Measurements from ENCODE around the gene SLC17A7. TPM values are rescaled to one million over a fixed set of nuclear protein-coding genes. Genes with fewer than 3 reads are reported as not detected.

Gene SLC17A7
- total and polyA plus RNA-seq, 2 donors (not counting 3 experiments of a cell fraction or from before 2014, with no cell fraction given), result 0.07 to 0.13 TPM

DNA sequence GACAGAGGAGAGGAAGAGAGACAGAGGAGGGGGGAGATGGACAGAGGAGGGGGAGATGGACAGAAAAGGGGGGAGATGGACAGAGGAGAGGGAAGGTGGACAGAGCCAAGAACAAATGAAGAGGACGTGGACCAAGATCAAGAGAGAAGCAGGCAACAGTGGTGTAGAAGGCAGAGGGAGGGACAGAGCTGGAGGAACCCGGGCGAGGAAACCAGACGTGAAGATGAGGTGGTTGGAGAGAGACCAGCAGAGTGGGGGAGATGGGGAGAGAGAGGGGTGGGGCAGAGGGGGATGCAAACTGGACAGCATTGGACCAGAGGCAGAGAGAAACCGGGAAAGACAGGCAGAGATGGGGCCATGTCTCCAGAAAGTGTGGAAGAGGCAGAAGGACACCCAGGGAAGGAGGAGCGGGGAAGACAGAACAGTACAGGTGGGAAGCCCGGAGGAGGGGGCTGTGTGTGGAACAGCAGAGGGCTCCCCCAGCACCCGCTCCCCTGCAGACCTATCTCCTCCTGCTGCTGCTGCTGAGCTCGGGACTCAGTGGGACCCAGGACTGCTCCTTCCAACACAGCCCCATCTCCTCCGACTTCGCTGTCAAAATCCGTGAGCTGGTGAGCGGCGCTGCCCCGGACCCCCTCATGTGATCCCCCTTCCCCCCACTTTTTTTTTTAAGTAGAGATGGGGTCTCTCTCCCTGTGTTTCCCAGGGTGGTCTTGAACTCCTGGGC lies 34.0 kb upstream of the SLC17A7 start:
- FAIRE-seq (no peak), DNase-seq (ENCODE audit: low read depth, low spot score) (no peak)
- Histone ChIP-seq H3K4me1 (ENCODE audit: control insufficient read depth, extremely low read depth, insufficient read depth, low read length) (peaks cover 6% of the 10 kb centered on the region), H3K9me1 (replicated peaks; ENCODE audit: control insufficient read depth, extremely low read depth, insufficient read depth, low read length) (no peaks in the 10 kb centered on the region), H3K4me2 (ENCODE audit: insufficient read depth, low read length) (no peak overlapping the region), H3K4me3 (replicated peaks in 1 of 3; ENCODE audit: insufficient read depth in 1 of 3, low read depth in 1 of 3, low read length in 3 of 3) (no peak overlapping the region), H3K36me3 (ENCODE audit: control insufficient read depth in 2 of 2, extremely low read depth in 1 of 2, insufficient read depth in 2 of 2, low read length in 2 of 2) (no peaks in the 10 kb centered on the region), H3K9me3 (replicated peaks; ENCODE audit: control insufficient read depth, insufficient read depth, low read length) (no peaks in the 10 kb centered on the region), H3K9ac (replicated peaks; ENCODE audit: extremely low read depth, insufficient read depth, low read length) (no peak overlapping the region), H4K20me1 (replicated peaks; ENCODE audit: control insufficient read depth, extremely low read depth, insufficient read depth, low read length) (no peaks in the 10 kb centered on the region), H3K27ac (ENCODE audit: insufficient read depth, low read depth, low read length) (no peak overlapping the region), H2AFZ (ENCODE audit: low read depth, low read length) (no peak overlapping the region), H3K27me3 (ENCODE audit: control insufficient read depth in 2 of 2, insufficient read depth in 2 of 2, low read length in 2 of 2) (no peaks in the 10 kb centered on the region), H3K79me2 (ENCODE audit: control insufficient read depth, insufficient read depth, low read length) (no peaks in the 10 kb centered on the region)
- CTCF ChIA-PET, result interaction anchor here (0.6 to 2.2 kb wide), 10 partner anchors 9 to 112 kb away, joined by 3 to 13 read pairs (median 4); partner anchors contain the start of genes DKKL1, PIH1D1 and RPS11
- POLR2A ChIA-PET, result interaction anchor here (1.4 kb wide), 1 partner anchor 14 kb away, joined by 4 read pairs; no protein-coding TSS in a partner anchor
- TF ChIP-seq MAX (IDR thresholded peaks at IDR 0.05; ENCODE audit: insufficient read depth, insufficient read length), result no peak
- TF ChIP-seq JUN (IDR thresholded peaks at IDR 0.05; ENCODE audit: borderline replicate concordance, insufficient read depth, insufficient read length, low read depth), result no peak
- TF ChIP-seq MYC (IDR thresholded peaks at IDR 0.05; ENCODE audit: low read depth, low read length), result no peak
- no peak for TF ChIP-seq POLR2A (IDR thresholded peaks at IDR 0.05; ENCODE audit: low read depth, low read length)
- no peak for TF ChIP-seq GATA2 (IDR thresholded peaks at IDR 0.05; ENCODE audit: insufficient read depth, insufficient read length, low read depth, low read length)
- TF ChIP-seq FOS (IDR thresholded peaks at IDR 0.05; ENCODE audit: borderline replicate concordance, insufficient read depth, low read length), result no peak
- no peak for TF ChIP-seq EZH2 (IDR thresholded peaks at IDR 0.05; ENCODE audit: borderline replicate concordance, low read depth, low read length, severe bottlenecking)
- TF ChIP-seq POLR2AphosphoS5 (IDR thresholded peaks at IDR 0.05; ENCODE audit: insufficient read depth, low read depth, low read length), result no peak
- TF ChIP-seq CTCF (IDR thresholded peaks at IDR 0.05; ENCODE audit: extremely low read depth in 1 of 2, insufficient read depth in 1 of 2, low read depth in 1 of 2, low read length in 2 of 2), result no peak
- no TSS peak for BruUV-seq (replicated peaks)
- dilution Hi-C loops (cut with MboI; ENCODE audit: extremely low pct_ligation_motif_present, low sequenced_read_pairs) (no loop called here), intact Hi-C loops (cut with micrococcal nuclease) (loop anchor here (1.0 to 2.0 kb wide), 2 partner anchors 23 to 37 kb away; partner anchors contain the start of genes ALDH16A1 and FCGRT)
